Activated CD4-positive, CD25-positive, alpha-beta regulatory T cell (primary cell): ENCODE measurements around the gene RALGPS1.

ENCODE experiments used
- DNase-seq, 4 experiments: peaks; one replicate each; lab custom pipeline; 2025; lab: John Stamatoyannopoulos, UW

RALGPS1 gene

DNA sequence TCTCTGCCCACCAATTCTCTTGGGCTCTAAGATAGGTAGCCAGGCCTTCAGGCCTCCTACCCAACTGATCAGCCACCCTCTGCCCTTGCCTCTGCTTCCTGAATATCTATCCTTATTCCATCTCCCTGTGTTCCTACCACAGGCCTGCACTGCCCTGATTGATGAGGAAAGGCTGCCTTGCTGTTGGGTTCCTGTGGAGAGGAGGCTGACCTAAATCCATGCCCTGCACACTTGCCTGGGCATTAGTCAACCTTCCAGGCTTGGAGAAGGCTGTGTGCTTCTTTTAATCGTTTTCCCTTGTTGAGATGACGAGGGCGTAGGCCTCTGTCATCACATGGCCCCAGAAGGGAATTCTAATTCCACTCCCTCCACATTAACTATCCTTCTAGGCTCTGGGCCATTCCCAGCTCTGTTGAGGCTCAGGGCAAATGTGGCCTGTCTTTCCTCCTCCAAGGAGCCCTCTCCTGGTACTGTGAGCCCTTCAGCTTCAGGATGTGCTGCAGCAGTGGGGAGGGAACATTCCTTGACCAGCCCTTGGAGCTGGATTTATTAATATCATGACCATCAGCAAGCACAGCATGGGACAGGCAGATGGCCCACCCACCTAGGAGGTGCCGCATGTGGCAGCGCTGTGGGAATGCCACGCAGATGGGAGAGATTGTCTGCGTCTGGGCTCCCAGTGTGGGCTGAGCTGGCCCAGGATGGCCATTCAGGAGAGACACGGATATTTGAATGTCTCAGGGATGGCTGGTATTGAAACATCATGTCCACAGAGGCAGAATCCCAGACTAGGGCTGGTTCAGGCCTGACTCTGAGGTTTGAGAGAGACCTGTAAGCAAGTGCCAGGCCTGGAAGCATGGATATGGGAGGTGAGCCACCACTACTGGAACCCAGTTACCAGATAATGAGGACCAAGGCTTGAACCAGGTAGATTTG lies 166.9 kb downstream of the RALGPS1 start:
- no peak for DNase-seq

DNA sequence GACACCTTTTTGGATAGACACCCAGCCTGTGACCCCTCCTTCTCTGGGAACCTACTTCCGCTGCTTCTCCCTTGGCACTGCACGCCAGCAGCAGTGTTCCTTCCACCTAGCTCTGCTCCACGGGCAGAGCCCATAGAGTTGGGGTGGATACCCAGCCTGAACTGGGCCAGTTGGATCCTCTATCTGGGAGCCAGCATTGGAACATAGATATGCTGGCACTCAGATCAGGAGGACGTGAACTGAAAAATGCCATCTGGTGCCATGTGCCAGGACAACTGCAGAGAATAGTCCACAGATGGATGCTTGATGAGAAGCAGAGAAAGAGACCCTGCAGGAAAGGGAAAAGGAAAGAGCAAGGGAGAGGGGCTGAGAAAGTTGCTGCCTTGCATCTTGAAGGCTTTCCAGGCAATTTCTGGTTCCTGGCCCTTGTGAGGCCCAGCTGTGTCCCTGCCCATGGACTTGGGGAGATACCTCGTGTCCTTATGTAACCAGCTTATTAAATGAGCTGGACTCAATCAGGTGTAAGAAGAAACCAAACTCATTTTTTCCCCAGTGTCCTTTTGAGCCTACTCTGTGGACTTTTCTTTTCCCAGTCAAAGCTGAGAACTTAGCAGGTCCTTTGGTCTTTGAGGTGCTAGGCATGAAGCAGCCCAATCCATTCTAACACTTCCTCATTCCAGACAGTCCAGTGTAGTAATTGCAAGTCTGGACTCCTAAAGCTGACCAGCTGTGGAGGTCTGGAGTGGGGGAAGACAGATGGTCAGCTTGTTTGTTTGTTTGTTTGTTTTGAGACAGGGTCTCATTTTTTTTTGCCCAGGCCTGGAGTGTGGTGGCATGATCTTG lies 168.8 kb downstream of the RALGPS1 start:
- DNase-seq: no peak

DNA sequence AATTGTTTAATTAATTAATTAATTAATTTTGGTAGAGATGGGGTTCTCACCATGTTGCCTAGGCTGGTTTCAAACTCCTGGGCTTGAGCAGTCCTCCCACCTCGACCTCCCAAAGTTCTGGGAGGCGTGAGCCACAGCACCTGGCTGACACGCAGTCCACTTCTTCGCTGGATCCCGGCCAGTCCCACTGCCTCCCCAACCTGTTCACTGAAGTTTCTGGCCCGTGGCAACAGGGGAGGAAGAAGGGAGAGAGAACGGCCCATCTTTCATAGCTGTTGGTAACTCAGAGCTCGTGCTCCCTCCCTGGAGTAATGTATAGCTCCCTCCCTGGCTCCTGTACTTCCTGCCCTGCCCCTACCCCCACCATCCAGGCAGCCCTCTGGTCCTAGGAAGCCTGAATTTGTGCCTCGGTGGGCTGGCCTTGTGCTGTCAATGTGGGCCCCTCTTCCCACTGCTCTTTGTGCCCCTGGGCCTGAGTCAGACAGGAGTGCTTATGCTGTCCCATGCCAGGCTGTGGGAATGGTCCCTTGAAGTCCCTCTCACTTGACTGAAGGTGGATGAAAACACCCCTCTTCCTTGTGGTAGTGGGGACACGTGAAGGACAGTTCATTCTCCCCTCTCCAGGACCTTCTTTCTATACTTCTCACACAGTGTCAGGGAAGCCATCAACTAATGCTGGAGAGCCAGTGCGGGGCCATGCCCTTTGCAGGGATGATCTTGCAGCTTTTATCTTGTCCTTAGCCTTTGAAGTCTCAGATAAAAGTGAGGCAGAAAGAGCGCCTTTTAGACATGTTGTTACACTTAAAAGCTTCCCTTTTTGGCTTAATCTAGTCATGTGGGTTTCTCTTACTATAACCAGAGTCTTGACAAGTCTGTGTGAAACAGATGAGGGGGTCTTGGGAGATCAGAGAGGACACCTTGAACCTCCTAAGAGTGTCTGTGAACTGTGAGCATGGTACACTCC lies 169.8 kb downstream of the RALGPS1 start:
- DNase-seq: no peak

DNA sequence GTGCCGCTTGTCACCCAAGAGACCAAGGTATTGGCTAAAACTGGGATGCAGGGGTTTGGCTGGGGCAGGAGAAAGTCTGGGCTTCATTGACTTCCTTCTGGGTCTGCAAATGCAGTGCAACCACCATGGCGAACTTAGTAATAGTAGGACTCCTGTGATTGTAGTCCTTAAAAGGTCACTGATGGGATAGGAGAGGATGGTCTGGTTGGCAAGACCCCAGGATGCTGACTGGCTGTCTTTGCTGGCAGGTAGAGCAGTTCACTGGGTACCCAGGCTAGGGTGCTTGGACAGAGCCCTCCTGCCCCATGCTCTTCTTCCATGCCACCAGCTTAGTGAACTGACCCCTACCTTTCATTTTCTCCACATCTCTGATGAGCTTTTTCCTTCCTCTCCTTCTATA lies 170.6 kb downstream of the RALGPS1 start:
- no peak for DNase-seq

DNA sequence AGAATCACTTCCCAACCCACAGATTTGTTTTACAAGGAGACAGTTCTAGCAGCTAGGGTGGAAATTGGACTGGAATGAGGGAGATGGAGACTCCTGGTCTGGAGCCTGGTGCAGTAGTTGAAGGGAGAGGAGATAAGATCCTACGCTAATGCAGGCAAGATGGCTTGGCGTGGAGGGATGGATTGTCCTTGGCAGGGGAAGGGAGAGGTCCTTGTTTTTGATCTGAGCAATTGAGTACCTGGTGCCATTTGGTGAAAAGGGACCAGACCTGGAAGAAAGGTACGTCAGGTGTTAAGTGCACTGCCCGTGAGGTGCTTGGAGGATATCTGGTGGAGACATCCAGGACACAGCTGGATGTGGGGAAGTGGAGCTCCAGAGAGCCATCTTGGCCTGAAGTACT lies 172.2 kb downstream of the RALGPS1 start:
- DNase-seq: no peak

DNA sequence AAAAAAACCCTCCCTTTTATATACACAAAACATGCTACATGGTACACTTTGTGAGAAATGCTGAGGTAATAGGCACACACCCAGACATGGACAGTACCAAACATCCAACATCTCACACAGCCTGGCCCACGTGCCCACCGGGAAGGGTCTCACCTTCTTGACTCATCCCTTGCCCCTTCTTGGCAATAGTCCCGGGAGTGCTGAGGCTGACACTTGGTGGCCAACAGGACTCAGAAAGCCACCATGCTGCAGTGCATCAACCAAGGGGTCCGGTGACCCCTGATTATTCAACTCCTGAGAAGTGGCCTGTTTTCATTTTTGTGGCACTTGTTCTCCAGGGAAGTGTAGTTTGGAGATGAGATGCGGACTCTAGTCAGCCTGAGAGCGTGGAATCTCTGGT lies 172.8 kb downstream of the RALGPS1 start:
- DNase-seq: no peak

DNA sequence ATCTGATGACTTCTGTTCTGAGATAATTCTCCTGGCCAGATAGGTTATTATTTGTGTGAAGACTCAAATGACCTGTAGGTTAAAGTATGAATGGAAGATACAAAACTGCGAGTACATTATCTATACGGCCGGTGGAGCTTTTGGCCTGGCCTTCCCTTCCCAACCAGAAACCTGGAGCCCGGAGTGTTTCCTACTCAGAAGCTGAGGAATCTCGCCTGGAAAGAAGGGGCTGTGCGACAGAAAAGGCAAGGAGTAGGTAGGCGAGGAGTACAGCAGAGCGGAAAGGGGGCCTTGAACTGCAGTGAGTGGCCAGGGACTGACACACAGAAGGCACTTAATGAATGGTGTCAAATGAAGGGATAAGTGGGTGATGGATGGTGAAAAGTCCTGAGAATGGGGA lies 173.3 kb downstream of the RALGPS1 start:
- DNase-seq: no peak

DNA sequence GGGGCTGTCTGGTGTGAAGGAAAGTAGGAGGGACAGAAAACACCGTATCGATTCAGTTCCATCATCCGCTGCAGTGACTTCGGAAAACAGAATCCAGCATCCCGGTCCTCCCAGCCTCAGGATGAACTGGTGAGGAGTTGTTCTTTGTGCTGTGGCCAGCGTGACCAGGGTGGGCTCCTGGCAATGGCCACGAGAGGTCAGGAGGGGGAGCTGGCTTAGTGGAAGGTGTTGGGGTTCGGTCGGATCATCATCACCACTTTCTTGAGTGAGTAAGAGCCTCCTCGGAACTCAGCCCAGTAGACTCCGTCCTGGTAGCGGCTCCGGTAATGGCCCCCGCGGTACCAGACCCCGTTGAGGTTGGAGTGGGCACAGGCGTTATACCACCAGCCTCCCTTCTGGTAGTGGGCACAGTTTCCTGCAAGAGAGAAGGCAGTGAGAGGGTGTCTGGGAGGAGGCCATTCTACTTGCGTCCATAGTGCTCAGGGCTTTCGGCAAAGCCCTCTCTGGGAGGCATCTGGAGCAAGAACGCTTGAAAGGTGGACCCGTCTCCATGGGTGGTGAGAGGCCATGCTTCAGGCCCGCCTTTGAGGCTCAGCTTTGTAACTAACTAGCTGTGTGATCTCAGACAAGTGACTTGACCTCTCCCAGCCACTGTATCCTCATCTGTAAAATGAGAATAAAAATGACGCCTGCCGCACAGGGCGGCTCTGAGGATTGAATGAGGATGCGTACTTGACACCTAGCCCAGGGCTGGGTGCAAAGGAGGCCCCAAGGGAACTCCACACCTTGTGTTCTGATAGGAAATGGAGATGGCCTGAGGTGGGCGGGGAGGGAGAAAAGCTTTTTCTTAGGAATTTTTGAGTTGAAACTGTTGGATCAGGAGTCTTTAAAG lies 174.4 kb downstream of the RALGPS1 start:
- no peak for DNase-seq

DNA sequence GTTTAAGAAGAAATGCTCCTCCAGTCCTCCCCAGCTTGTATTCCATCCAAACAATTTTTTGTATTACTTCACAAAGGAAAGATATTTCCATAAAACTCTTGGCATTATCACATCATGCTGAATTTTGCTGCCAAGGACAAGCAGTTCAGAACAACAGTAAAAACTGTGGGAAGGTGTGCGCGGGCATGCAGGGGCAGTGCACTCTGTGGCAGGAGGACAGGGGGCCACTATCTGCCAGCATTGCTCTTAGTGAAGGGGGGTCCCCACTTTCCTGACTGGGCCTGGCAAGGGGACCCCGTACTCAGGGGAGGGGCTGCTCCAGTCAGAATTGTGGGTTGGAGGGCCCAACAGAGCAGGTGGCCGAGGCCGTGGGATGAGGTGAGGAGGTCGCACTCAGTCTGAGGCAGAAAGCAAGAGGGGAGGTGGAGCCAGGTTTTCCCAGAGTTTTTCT lies 175.1 kb downstream of the RALGPS1 start:
- DNase-seq: no peak

DNA sequence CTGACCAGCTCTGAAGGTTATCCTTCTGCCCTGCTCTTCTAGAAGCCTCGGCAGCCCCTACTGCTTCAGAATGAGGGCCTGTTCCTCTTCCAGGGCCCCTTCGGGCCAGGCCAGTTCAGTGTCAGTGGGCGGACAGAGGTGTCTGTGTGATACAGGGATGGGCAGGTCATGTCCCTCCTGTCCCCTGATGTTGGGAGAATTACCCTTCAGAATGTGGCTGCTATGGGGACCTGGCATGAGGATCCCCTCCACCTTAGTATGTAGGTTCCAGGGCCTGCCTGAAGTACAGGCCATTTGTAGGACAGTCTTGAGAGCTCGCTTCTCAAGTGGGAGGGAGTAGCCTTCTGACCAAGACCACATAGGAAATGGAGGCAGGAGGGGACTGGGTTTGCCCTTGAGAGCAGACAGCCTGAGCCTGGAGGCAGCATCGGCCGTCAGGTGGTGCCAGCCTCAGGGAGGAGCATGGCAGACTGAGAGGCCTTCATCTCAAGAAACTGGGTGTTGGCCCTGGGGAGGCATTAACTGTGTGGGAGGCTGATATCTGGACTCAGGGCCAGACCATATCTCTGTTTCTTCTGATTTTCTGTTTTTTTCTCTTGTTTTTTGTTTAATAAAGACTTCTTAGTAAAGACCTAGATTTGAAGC lies 175.9 kb downstream of the RALGPS1 start:
- no peak for DNase-seq

DNA sequence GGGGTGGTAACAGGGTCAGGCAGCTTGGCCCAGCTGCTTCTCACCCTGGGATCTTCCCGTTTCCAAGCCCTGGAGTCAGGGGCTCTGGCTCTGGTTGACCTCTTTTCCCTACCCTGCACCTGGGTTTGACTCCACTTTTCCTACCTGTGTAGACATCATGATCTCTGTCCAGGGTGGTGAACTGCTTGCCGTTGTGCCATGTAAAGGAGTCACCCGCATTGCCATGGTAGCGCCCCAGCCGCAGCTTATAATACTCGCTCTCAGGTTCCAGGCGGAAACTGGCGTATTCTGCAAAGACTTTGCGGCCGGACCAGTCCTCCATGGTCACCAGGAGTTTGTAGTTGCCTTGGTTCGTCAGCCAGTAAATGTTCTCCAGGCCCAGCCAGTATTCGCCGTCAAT lies 176.9 kb downstream of the RALGPS1 start:
- no peak for DNase-seq

DNA sequence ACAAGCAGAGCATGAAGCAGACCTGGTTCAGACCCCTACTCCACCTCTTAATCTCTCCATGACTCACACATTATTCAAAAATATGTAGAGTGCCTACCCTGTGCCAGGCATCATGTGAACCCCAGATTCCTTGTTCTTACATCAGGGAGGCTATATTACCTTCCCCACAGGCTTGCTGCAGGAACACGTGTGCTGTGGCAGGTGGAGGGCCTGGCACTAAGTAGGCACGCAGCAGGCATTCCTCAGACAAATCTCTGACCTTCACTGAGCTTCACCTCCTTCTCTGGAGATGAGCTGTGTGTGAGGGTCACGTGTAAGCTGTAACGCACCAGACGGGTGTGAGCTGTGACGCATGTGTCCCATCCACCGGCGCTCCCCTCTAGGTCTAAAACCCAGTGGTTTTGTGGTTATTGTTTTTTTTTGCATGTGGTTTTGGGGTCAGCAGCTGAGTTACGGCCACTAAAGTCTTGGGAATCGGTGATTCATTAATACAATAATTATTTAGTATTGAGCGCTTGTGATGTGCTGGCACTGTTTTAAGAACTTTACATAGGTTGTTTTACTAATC lies 177.5 kb downstream of the RALGPS1 start:
- DNase-seq: no peak

DNA sequence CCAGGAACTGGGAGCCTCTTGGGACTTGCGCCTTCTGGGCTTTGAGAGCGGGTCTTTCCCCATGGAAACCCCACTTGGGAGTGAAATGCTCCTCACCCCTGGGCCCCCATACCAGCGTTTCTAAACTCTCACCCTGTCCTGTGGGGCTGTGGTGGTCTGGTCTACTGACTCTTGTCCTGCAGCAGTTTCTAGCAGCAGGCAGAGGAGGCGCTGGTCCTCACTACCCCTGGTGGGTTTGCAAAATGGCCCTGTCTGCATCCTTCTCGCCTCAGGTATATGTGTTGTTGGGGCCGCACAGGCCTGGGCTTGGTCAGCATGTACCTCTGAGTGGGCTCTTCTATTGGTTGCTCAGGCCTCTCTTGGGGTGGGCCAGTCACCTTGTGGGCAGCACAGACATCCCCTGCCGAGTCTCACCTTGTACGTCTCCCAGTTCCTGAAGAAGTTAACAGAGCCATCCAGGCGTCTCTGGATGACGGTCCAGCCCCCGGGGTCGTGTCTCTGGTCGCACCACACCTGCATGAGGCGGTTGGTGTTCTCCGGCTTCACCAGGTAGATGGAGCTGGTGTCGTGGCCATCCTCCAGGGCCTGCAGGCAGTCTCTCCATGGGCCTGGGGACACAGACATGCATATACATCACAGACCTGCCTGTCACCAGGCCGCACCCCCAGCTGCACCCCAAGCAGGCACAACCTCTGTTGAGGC lies 178.9 kb downstream of the RALGPS1 start:
- no peak for DNase-seq

DNA sequence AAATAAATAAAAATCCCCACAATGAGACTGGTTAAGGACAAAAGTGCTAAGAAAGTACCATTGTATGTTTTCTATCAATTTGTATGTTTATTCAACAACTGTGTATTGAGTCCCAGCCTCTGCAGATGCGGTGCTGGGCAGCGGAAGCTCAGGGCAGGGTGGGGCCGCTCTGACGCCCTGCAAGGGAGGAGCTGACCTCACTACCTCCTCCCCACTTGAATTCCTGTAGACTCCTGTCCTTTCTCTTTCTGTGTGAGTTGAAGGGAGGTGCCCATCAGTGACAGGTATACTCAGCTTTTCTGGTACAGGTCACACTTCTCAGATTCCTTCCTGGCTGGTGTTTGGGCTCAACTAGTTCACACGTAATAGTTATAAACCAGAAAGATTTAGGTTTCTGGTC lies 180.8 kb downstream of the RALGPS1 start:
- DNase-seq: no peak

DNA sequence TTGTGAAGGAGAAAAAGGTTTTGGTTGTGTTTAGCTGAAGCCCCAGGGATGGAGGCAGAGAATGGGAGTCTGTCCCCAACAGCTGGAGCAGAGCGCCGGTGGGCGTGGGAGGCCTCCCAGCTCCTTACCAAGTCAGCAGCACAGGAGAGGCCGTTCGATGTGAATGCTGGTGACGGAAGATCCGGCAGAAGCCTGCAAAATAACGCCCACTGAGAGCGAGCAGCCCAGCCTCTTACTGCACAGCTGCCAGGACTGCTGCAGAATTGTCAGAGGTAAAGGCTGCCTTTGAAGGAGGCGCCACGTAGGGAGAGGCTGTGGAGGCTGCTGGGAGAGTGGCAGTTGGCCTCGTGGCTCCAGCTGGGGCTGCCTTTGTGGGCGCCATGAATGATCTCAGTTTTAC lies 181.6 kb downstream of the RALGPS1 start:
- DNase-seq: no peak

DNA sequence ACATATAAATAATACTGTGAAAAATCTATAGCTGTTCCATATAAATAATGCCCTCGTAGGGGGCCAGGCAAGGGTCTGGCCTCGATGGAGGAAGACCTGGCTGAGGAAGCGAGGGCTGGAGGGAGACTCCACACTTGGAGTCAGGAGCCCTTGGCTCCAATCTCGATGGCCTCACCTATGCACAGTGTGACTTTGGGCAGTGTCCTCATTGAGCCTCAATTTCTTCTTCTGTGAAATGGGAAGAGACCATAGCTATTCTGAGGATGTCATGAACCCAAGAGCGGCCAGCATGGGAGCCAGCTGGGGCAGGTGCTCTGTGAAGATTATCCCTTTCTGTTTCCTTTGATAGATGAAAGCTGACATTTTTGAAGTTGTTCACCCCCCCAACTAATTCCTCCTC lies 183.1 kb downstream of the RALGPS1 start:
- DNase-seq: no peak

DNA sequence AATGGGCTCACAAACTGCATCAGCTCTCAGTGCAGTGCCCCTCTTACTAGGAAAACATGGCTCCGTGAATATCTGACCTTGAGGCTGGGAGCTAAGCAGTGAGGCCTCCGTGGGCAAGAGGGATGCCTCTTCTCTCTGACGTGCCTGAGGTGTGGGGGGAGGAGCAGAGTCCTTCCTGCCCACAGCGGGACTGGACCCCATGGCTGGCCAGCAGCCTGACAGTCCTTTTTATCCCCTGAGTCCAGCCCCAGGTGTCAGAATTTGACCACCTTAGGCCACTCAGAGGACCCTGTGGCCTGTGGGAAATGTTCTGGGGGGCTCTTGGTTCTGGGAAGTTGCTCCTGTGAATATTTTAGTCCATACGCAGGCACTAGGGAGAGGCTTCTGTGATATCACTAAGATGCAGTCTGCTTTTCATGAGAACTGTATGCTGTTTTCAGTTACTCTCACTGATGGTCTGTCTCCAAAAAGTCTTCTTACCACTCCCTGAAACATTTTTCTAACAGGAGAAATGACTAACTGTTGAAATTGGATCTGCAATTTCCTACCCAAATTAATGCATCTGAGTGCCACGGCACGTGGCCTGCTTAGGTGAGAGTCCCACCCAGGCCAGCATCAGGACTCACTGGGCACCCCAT lies 184.5 kb downstream of the RALGPS1 start:
- no peak for DNase-seq

DNA sequence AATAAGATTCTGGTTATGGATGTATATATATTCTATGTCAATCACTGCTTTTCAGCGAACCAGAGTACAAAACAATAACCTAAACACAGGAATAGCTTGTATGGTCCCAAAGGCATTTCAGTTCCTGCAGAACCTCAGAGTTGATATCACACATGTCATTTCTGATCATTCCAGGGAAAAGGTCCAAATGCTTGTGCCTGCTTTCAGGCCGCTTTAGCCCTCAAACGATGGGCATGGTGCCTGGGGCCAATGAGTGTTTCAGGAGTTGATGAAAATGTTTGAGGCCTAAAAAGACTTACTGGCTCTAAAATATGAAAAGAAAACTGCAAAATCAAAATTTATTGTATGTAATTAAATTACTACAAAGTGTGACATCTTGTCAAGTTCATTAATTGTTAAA lies 185.1 kb downstream of the RALGPS1 start:
- no peak for DNase-seq

DNA sequence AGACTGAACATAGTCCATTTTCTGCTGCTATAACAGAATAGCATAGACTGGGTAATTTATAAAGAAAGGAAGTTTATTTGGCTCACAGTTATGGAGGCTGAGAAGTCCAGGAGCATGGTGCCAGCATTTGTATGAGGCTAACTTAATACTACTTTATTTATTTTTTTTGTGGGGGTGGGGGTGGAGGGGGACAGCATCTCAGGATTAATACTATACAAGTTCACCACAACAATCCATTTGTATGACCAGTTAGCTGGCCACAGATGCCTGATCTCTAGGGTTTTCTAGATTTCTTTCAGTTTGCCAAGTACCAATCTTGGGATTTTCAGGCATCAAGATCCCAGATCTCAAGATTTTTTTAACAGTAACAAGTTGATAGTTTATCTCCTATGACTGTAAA lies 187.6 kb downstream of the RALGPS1 start:
- DNase-seq: no peak
